IMR-90 (cell line): ENCODE data around the gene ETS1. TPM values are rescaled to one million over a fixed set of nuclear protein-coding genes. Genes with fewer than 3 reads are reported as not detected.

Experiments used
- ATAC-seq: fragments of 200-7000 bp; cut with Tn5 transposase; 2 replicates; pipeline ENCODE4 v1.9.1; 2020; ENCODE audit warnings: low read depth, mild to moderate bottlenecking, moderate library complexity
- BruUV-seq: library from RNA; stranded (reverse); fragments of 400-500 nt; replicated peaks from 2 replicates; lab custom pipeline; 2021; lab: Mats Ljungman, UMichigan
- CTCF ChIA-PET: fragments of 300-600 bp; formaldehyde crosslinking; extraction: SDS; loops from one replicate; lab custom pipeline; 2021; ENCODE audit warnings: antibody characterized with exemption; lab: Yijun Ruan, JAX
- POLR2A ChIA-PET: fragments of 300-600 bp; sonication (Branson Sonifier 250); formaldehyde crosslinking; loops from one replicate; lab custom pipeline; 2022; ENCODE audit warnings: antibody characterized with exemption; ENCODE audit not compliant: unreplicated experiment; lab: Charles Lee
- DNase-seq: peaks from one replicate; pipeline ENCODE4 v3.0.0; 2013
- H2AFZ ChIP-seq: replicated peaks from 2 replicates; pipeline ENCODE3; 2013; ENCODE audit warnings: low read length, mild to moderate bottlenecking; ENCODE audit not compliant: poor library complexity
- H2AK5ac ChIP-seq: 2 replicates; pipeline ENCODE4 v1.6.1; 2013; ENCODE audit warnings: low read depth, low read length, inconsistent platforms
- H2AK9ac ChIP-seq: replicated peaks from 2 replicates; pipeline ENCODE3; 2013; ENCODE audit warnings: mild to moderate bottlenecking, low read depth, low read length, moderate library complexity; ENCODE audit not compliant: poor library complexity
- H2BK120ac ChIP-seq: 2 replicates; pipeline ENCODE4 v1.6.1; 2013; ENCODE audit warnings: low read depth, low read length, inconsistent platforms
- H2BK15ac ChIP-seq: 3 replicates; pipeline ENCODE4 v1.6.1; 2013; ENCODE audit warnings: low read depth, low read length, inconsistent platforms
- H2BK20ac ChIP-seq: 2 replicates; pipeline ENCODE4 v1.6.1; 2013; ENCODE audit warnings: low read depth, mild to moderate bottlenecking, inconsistent platforms, low read length, moderate library complexity
- H2BK5ac ChIP-seq: 2 replicates; pipeline ENCODE4 v1.6.1; 2013; ENCODE audit warnings: mild to moderate bottlenecking, low read depth, low read length, inconsistent platforms; ENCODE audit not compliant: poor library complexity, severe bottlenecking
- H3K14ac ChIP-seq: replicated peaks from 2 replicates; pipeline ENCODE4 v1.6.1; 2013; ENCODE audit warnings: low read depth, low read length, inconsistent platforms
- H3K18ac ChIP-seq: 2 replicates; pipeline ENCODE4 v1.6.1; 2013; ENCODE audit warnings: low read depth, low read length, control low read depth
- H3K23ac ChIP-seq: 2 replicates; pipeline ENCODE4 v1.6.1; 2013; ENCODE audit warnings: low read depth, low read length, inconsistent platforms
- H3K27ac ChIP-seq: 2 replicates; pipeline ENCODE4 v1.5.1; 2013; ENCODE audit warnings: mild to moderate bottlenecking, control low read depth, low read length; ENCODE audit not compliant: insufficient read depth
- H3K27me3 ChIP-seq: 2 replicates; pipeline ENCODE4 v1.6.1; 2013; ENCODE audit warnings: low read length; ENCODE audit not compliant: control insufficient read depth, insufficient read depth
- H3K36me3 ChIP-seq: 2 replicates; pipeline ENCODE4 v1.6.1; 2013; ENCODE audit warnings: low read length, mixed read lengths; ENCODE audit not compliant: control insufficient read depth, insufficient read depth
- H3K4ac ChIP-seq: 2 replicates; pipeline ENCODE4 v1.6.1; 2013; ENCODE audit warnings: low read depth, low read length, inconsistent platforms
- H3K4me1 ChIP-seq: 2 replicates; pipeline ENCODE4 v1.6.1; 2013; ENCODE audit warnings: low read length, mixed read lengths; ENCODE audit not compliant: control insufficient read depth, insufficient read depth
- H3K4me2 ChIP-seq: 2 replicates; pipeline ENCODE4 v1.6.1; 2013; ENCODE audit warnings: low read depth, mild to moderate bottlenecking, control low read depth, low read length, moderate library complexity
- H3K4me3 ChIP-seq: 2 replicates; pipeline ENCODE4 v1.5.1; 2013; ENCODE audit warnings: low read depth, mild to moderate bottlenecking, control low read depth, low read length, moderate library complexity; ENCODE audit not compliant: insufficient read depth
- H3K56ac ChIP-seq: 2 replicates; pipeline ENCODE4 v1.6.1; 2013; ENCODE audit warnings: low read length, inconsistent platforms; ENCODE audit not compliant: insufficient read depth; ENCODE audit errors: extremely low read depth
- H3K79me1 ChIP-seq, 2 experiments: 2 replicates each; pipeline ENCODE4 v1.6.1; 2013; ENCODE audit warnings: low read length in 2 of 2, inconsistent platforms in 1 of 2, low read depth in 1 of 2
- H3K9ac ChIP-seq: 2 replicates; pipeline ENCODE4 v1.6.1; 2013; ENCODE audit warnings: low read depth, low read length, control low read depth
- H3K9me1 ChIP-seq: 2 replicates; pipeline ENCODE4 v1.6.1; 2013; ENCODE audit warnings: low read length, inconsistent platforms; ENCODE audit not compliant: insufficient read depth
- H3K9me3 ChIP-seq: 2 replicates; pipeline ENCODE4 v1.6.1; 2013; ENCODE audit warnings: low read length; ENCODE audit not compliant: control insufficient read depth, insufficient read depth
- H4K20me1 ChIP-seq: 2 replicates; pipeline ENCODE4 v1.6.1; 2013; ENCODE audit warnings: low read length, inconsistent platforms; ENCODE audit not compliant: insufficient read depth
- H4K5ac ChIP-seq: 2 replicates; pipeline ENCODE4 v1.6.1; 2013; ENCODE audit warnings: mild to moderate bottlenecking, low read depth, low read length, control low read depth
- H4K8ac ChIP-seq, 2 experiments: 2 replicates each; pipeline ENCODE4 v1.6.1; 2013; ENCODE audit warnings: low read depth in 2 of 2, low read length in 2 of 2, control low read depth in 1 of 2, inconsistent platforms in 1 of 2
- H4K91ac ChIP-seq: 2 replicates; pipeline ENCODE4 v1.6.1; 2013; ENCODE audit warnings: low read depth, low read length, inconsistent platforms; ENCODE audit not compliant: insufficient read depth
- CHD1 ChIP-seq: IDR thresholded peaks from 2 replicates; pipeline ENCODE4 v1.6.1; 2012; ENCODE audit warnings: low read depth, low read length, improper control_type of control experiment
- CTCF ChIP-seq: conservative IDR thresholded peaks from 2 replicates; pipeline ENCODE4 v1.5.1; 2012; ENCODE audit warnings: mild to moderate bottlenecking, low read depth, low read length, improper control_type of control experiment
- MXI1 ChIP-seq: IDR thresholded peaks from 2 replicates; pipeline ENCODE4 v1.6.1; 2012; ENCODE audit warnings: low read depth, mild to moderate bottlenecking, low read length, moderate library complexity, borderline replicate concordance
- NFE2L2 ChIP-seq: fragments of 150-350 bp; IDR thresholded peaks from 2 replicates; pipeline ENCODE4 v1.6.1; 2016; ENCODE audit warnings: low read depth, mild to moderate bottlenecking, low read length
- POLR2A ChIP-seq: IDR thresholded peaks from 2 replicates; pipeline ENCODE4 v1.6.1; 2012; ENCODE audit warnings: mild to moderate bottlenecking, low read depth, low read length
- RCOR1 ChIP-seq: IDR thresholded peaks from 2 replicates; pipeline ENCODE4 v1.6.1; 2012; ENCODE audit warnings: mild to moderate bottlenecking, low read length, improper control_type of control experiment; ENCODE audit not compliant: insufficient replicate concordance
- RFX5 ChIP-seq: IDR thresholded peaks from 2 replicates; pipeline ENCODE4 v1.8.0; 2012; ENCODE audit warnings: low read depth, mild to moderate bottlenecking, low read length, moderate library complexity
- USF2 ChIP-seq: fragments of 150-350 bp; IDR thresholded peaks from 2 replicates; pipeline ENCODE4 v1.6.1; 2017; ENCODE audit warnings: mild to moderate bottlenecking, antibody characterized with exemption, low read length, low read depth
- WGBS, 2 experiments: methylation state at CpG; one replicate each; pipeline versions ENCODE4 v1.1.5 to v1.1.7; 2013; ENCODE audit warnings: missing lambda C conversion rate in 2 of 2; ENCODE audit not compliant: insufficient read length in 1 of 2; ENCODE audit errors: extremely low coverage in 2 of 2; 5-methylcytosine and 5-hydroxymethylcytosine counted together
- dilution Hi-C: fragments of 300-500 bp; cut with HindIII; formaldehyde crosslinking; loops from one replicate; pipeline ENCODE4 v1.14.3; 2018; ENCODE audit warnings: low sequenced_read_pairs; ENCODE audit not compliant: unreplicated experiment
- in situ Hi-C: fragments of 300-500 bp; cut with MboI; formaldehyde crosslinking; loops from 3 replicates; pipeline ENCODE4 v1.14.3; 2019; ENCODE audit warnings: low sequenced_read_pairs, inconsistent platforms, mixed read lengths
- intact Hi-C: fragments of 100-400 bp; cut with micrococcal nuclease; formaldehyde crosslinking; loops from 2 replicates; pipeline ENCODE4 v1.10.0; 2022
- polyA plus RNA-seq, 3 experiments: library from polyadenylated mRNA; depleted of rRNA; stranded (reverse); fragments of >200 nt; gene quantifications; 2 replicates each; pipeline ENCODE4 v1.2.3, GENCODE V29; 2012; ENCODE audit warnings: low replicate concordance in 1 of 3
- total RNA-seq: library from RNA; depleted of rRNA; stranded (reverse); fragments of >200 nt; gene quantifications from 2 replicates; pipeline ENCODE4 v1.2.3, GENCODE V29; 2012

The ETS1 gene
- total and polyA plus RNA-seq, 2 of the 4 experiments (the other 2 are of a cell fraction): 41.2 to 56.3 TPM

GRCh38 chr11:128573638-128574037, 13.7 kb downstream of the ETS1 start:
- intact Hi-C loops: no loop called here
- ChIA-PET POLR2A (no interaction called here), CTCF (interaction anchor here (1.2 kb wide), 1 partner anchor 9 kb away, joined by 3 read pairs; no protein-coding TSS in a partner anchor)
- in situ Hi-C loops: no loop called here
- no peak overlapping the region for H3K9ac ChIP-seq
- H4K5ac ChIP-seq: no peak overlapping the region
- H3K4me3 ChIP-seq: no peak overlapping the region
- H3K27ac ChIP-seq: no peak overlapping the region
- no peak overlapping the region for H3K18ac ChIP-seq
- no peak overlapping the region for H4K8ac ChIP-seq
- DNase-seq (no peak), ATAC-seq (no peak)
- no peak overlapping the region for H2BK15ac ChIP-seq
- no peak overlapping the region for H2BK5ac ChIP-seq
- no peak overlapping the region for H2AK5ac ChIP-seq
- BruUV-seq: no TSS peak
- H2AK9ac ChIP-seq: no peak overlapping the region
- H3K79me1 ChIP-seq: no peaks in the 10 kb centered on the region
- no peaks in the 10 kb centered on the region for H4K20me1 ChIP-seq
- no peak overlapping the region for H3K14ac ChIP-seq
- H3K4me1 ChIP-seq: peaks cover 7% of the 10 kb centered on the region; the same call in 1 of the 2 replicates
- dilution Hi-C loops: no loop called here
- H3K4me2 ChIP-seq: no peak overlapping the region
- peaks cover 11% of the 10 kb centered on the region for H3K27me3 ChIP-seq
- H2BK120ac ChIP-seq: no peak overlapping the region
- no peak for TF ChIP-seq MXI1
- no peak for TF ChIP-seq NFE2L2
- no peak for TF ChIP-seq RCOR1
- no peak for TF ChIP-seq RFX5
- no peak for TF ChIP-seq USF2
- TF ChIP-seq CHD1: no peak
- TF ChIP-seq CTCF: no peak
- TF ChIP-seq POLR2A: no peak
- H2BK20ac ChIP-seq: no peak overlapping the region
- H3K9me3 ChIP-seq: no peaks in the 10 kb centered on the region
- no peak overlapping the region for H4K91ac ChIP-seq
- no peaks in the 10 kb centered on the region for H3K36me3 ChIP-seq
- H3K56ac ChIP-seq: no peak overlapping the region
- H2AFZ ChIP-seq: no peak overlapping the region
- 100% methylated on average over 2 of the region's 5 CpGs; no CpG with 5 or more reads in 1 of the 2 experiments for WGBS, 2 experiments
- H3K4ac ChIP-seq: no peak overlapping the region
- no peaks in the 10 kb centered on the region for H3K9me1 ChIP-seq
- H3K23ac ChIP-seq: no peak overlapping the region
